B cell (primary cell): ENCODE measurements around the gene TSC2.

Source experiments
- CTCF ChIP-seq: fragments of 200-600 bp; IDR thresholded peaks from one replicate; pipeline ENCODE4 v1.8.0; 2022; ENCODE audit warnings: antibody characterized with exemption, mild to moderate bottlenecking
- EZH2 ChIP-seq: IDR thresholded peaks from 2 replicates; pipeline ENCODE4 v1.6.1; 2012; ENCODE audit warnings: borderline replicate concordance, low read depth, mild to moderate bottlenecking, moderate library complexity, low read length; ENCODE audit not compliant: insufficient read depth, poor library complexity, severe bottlenecking

GRCh38 chr16:2122429-2122828 lies 74.6 kb downstream of the TSC2 start:
- TF ChIP-seq EZH2 = no peak
- no peak for TF ChIP-seq CTCF
